K562 (cell line): Measurements from ENCODE around the gene TMEM243. TPM values are rescaled to one million over a fixed set of nuclear protein-coding genes. Genes with fewer than 3 reads are reported as not detected.
A peak's percentile ranks its signal among the peaks of the same experiment; 100 is the strongest.

ENCODE experiments used
- CAMTA2 ChIP-seq: fragments of 250-450 bp; sonication (Bioruptor Pico); conservative IDR thresholded peaks from 2 replicates; pipeline ENCODE4 v1.5.1; 2022
- HDAC6 ChIP-seq: IDR thresholded peaks from 2 replicates; pipeline ENCODE4 v1.6.1; 2012; ENCODE audit warnings: low read depth, mild to moderate bottlenecking, control low read depth, inconsistent platforms, low read length, moderate library complexity
- NR2C1 ChIP-seq, 2 experiments: fragments of 450-650 bp; IDR thresholded peaks; 2 replicates each; pipeline ENCODE4 v1.6.1; 2017; ENCODE audit warnings: mild to moderate bottlenecking in 2 of 2, antibody characterized with exemption in 1 of 2, inconsistent platforms in 1 of 2, missing compliant biosample characterization in 1 of 2, missing genetic modification characterization in 1 of 2
- PCBP1 ChIP-seq: fragments of 200-400 bp; formaldehyde crosslinking; IDR thresholded peaks from 2 replicates; pipeline ENCODE4 v1.6.1; 2018; ENCODE audit warnings: mild to moderate bottlenecking, low read depth, low read length; ENCODE audit not compliant: poor library complexity, severe bottlenecking
- PRMT5 ChIP-seq: sonication (generic); formaldehyde crosslinking; IDR thresholded peaks from 2 replicates; pipeline ENCODE4 v1.5.0; 2020; ENCODE audit warnings: missing genetic modification reagents
- SMC3 ChIP-seq: conservative IDR thresholded peaks from 2 replicates; pipeline ENCODE4 v1.6.1; 2011; ENCODE audit warnings: low read depth, low read length, improper control_type of control experiment; ENCODE audit not compliant: insufficient read depth
- polyA plus RNA-seq, 8 experiments: library from polyadenylated mRNA; depleted of rRNA in 4 of 8; stranded (reverse) in 5 of 8; unstranded in 3 of 8; fragments of >200 nt; fragmentation: Nextera tagmentation in 2 of 8; fragmentation: Illumina TruSeq in 1 of 8; extraction: Ambion mirVana in 2 of 8; extraction: Trizol in 1 of 8; gene quantifications; 2 replicates each; pipeline versions ENCODE4 v1.2.1 to v1.2.3, GENCODE V29; 2011 to 2014; ENCODE audit warnings: inconsistent platforms in 1 of 8, missing spikeins in 1 of 8
- total RNA-seq, 7 experiments: library from RNA; depleted of rRNA in 6 of 7; stranded (reverse); fragments of >200 nt in 6 of 7; fragmentation: Illumina TruSeq in 2 of 7; extraction: Trizol in 2 of 7; gene quantifications; 2 replicates each; pipeline versions ENCODE4 v1.2.1 to v1.2.3, GENCODE V29; 2011 to 2021; ENCODE audit warnings: low replicate concordance in 1 of 7
- TF ChIP-seq, protein P1 (sequence below), 3 experiments: fragments of 200-800 bp in 1 of 3; sonication (Bioruptor generic) in 1 of 3; sonication (generic) in 1 of 3; formaldehyde crosslinking in 1 of 3; IDR thresholded peaks; 2 replicates each; pipeline versions ENCODE4 v1.6.1 to v1.8.0; 2016 to 2022; ENCODE audit warnings: mild to moderate bottlenecking in 2 of 3, missing compliant biosample characterization in 2 of 3, missing genetic modification characterization in 2 of 3, missing genetic modification reagents in 1 of 3
- TF ChIP-seq, protein P2 (sequence below): fragments of 450-650 bp; IDR thresholded peaks from 2 replicates; pipeline ENCODE4 v1.6.1; 2014; ENCODE audit warnings: low read depth, mild to moderate bottlenecking, moderate library complexity, borderline replicate concordance
- TF ChIP-seq, protein P3 (sequence below): fragments of 250-450 bp; sonication (Bioruptor Pico); IDR thresholded peaks from 2 replicates; pipeline ENCODE4 v1.5.0; 2021; ENCODE audit warnings: mild to moderate bottlenecking, borderline replicate concordance
- TF ChIP-seq, protein P4 (sequence below): sonication (generic); formaldehyde crosslinking; IDR thresholded peaks from 2 replicates; pipeline ENCODE4 v1.8.1; 2023; ENCODE audit warnings: mild to moderate bottlenecking, missing genetic modification reagents
- TF ChIP-seq, protein P5 (sequence below): sonication (generic); formaldehyde crosslinking; IDR thresholded peaks from 2 replicates; pipeline ENCODE4 v1.8.0; 2023; ENCODE audit warnings: missing genetic modification reagents, mild to moderate bottlenecking, borderline replicate concordance

TMEM243 gene
- total and polyA plus RNA-seq, 9 of the 15 experiments (the other 6 are each of a cell fraction or from before 2014, with no cell fraction given) = 3.9 to 8.6 (median 6.1) TPM

DNA sequence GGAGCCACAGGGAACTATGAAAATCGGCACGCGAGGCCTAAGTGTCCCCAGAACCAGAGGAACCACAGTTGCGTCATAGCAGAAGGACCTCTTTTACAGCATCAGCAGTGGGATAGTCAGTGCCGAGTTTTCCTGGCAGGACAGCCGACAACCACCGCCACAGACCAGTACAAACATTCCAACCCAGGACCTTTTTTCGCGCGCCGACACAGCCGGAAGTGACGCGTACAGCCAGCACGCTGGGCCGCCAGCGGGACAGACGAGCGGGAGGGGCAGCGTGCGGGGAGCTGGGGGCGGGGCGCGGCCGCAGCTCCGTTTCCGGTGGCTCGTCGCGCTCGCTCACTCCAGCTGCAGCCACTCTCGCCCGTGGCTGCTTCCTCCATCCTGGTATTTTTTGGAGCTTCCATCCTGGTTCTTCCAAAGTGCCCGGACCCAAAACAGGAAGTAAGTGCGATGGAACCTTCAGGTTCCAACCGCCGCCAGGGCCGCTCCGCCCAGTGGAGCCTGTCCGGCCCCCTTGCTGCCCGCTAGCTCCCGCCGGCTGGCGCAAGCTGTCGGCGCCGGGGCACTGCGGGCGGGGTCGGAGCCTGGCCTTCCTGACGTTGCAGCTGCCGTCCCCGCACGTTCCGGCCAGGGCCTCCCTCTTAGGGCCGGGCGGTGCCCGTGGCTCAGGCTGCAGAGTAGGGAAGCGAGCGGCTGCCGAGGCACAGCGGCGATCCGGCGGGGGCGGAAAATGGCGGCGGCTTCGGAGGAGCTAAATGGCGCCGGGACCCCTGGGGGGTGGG is 67.2 kb downstream of the TMEM243 start, which contains the start of gene DMTF1 (continued):
- TF ChIP-seq, protein P1, sequence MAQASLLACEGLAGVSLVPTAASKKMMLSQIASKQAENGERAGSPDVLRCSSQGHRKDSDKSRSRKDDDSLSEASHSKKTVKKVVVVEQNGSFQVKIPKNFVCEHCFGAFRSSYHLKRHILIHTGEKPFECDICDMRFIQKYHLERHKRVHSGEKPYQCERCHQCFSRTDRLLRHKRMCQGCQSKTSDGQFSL (CRISPR knock-in tag; IDR thresholded peaks at IDR 0.05) = 0 out of 2 replicates have a peak, but pooled peaks have one; percentile 36
- TF ChIP-seq, protein P1 (tag; IDR thresholded peaks at IDR 0.05) = no peak; a peak in 1 of 4 replicates
- TF ChIP-seq SMC3 = 0 out of 2 replicates have a peak, but pooled peaks have one; percentile 1
- TF ChIP-seq NR2C1 (IDR thresholded peaks at IDR 0.05) = no peak
- TF ChIP-seq NR2C1 (tag; IDR thresholded peaks at IDR 0.05) = 0 out of 2 replicates have a peak, but pooled peaks have one; percentile 22
- TF ChIP-seq, protein P2, sequence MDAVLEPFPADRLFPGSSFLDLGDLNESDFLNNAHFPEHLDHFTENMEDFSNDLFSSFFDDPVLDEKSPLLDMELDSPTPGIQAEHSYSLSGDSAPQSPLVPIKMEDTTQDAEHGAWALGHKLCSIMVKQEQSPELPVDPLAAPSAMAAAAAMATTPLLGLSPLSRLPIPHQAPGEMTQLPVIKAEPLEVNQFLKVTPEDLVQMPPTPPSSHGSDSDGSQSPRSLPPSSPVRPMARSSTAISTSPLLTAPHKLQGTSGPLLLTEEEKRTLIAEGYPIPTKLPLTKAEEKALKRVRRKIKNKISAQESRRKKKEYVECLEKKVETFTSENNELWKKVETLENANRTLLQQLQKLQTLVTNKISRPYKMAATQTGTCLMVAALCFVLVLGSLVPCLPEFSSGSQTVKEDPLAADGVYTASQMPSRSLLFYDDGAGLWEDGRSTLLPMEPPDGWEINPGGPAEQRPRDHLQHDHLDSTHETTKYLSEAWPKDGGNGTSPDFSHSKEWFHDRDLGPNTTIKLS = peak; percentile 95
- no peak for TF ChIP-seq CAMTA2 (CRISPR knock-in tag)
- peak; percentile 82 for TF ChIP-seq PCBP1
- TF ChIP-seq, protein P3, sequence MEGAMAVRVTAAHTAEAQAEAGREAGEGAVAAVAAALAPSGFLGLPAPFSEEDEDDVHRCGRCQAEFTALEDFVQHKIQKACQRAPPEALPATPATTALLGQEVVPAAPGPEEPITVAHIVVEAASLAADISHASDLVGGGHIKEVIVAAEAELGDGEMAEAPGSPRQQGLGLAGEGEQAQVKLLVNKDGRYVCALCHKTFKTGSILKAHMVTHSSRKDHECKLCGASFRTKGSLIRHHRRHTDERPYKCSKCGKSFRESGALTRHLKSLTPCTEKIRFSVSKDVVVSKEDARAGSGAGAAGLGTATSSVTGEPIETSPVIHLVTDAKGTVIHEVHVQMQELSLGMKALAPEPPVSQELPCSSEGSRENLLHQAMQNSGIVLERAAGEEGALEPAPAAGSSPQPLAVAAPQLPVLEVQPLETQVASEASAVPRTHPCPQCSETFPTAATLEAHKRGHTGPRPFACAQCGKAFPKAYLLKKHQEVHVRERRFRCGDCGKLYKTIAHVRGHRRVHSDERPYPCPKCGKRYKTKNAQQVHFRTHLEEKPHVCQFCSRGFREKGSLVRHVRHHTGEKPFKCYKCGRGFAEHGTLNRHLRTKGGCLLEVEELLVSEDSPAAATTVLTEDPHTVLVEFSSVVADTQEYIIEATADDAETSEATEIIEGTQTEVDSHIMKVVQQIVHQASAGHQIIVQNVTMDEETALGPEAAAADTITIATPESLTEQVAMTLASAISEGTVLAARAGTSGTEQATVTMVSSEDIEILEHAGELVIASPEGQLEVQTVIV = no peak
- TF ChIP-seq, protein P4, sequence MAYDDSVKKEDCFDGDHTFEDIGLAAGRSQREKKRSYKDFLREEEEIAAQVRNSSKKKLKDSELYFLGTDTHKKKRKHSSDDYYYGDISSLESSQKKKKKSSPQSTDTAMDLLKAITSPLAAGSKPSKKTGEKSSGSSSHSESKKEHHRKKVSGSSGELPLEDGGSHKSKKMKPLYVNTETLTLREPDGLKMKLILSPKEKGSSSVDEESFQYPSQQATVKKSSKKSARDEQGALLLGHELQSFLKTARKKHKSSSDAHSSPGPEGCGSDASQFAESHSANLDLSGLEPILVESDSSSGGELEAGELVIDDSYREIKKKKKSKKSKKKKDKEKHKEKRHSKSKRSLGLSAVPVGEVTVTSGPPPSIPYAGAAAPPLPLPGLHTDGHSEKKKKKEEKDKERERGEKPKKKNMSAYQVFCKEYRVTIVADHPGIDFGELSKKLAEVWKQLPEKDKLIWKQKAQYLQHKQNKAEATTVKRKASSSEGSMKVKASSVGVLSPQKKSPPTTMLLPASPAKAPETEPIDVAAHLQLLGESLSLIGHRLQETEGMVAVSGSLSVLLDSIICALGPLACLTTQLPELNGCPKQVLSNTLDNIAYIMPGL (CRISPR knock-in tag) = peak; percentile 67; the same call in 1 of the 2 replicates
- TF ChIP-seq HDAC6 = no peak
- TF ChIP-seq, protein P5, sequence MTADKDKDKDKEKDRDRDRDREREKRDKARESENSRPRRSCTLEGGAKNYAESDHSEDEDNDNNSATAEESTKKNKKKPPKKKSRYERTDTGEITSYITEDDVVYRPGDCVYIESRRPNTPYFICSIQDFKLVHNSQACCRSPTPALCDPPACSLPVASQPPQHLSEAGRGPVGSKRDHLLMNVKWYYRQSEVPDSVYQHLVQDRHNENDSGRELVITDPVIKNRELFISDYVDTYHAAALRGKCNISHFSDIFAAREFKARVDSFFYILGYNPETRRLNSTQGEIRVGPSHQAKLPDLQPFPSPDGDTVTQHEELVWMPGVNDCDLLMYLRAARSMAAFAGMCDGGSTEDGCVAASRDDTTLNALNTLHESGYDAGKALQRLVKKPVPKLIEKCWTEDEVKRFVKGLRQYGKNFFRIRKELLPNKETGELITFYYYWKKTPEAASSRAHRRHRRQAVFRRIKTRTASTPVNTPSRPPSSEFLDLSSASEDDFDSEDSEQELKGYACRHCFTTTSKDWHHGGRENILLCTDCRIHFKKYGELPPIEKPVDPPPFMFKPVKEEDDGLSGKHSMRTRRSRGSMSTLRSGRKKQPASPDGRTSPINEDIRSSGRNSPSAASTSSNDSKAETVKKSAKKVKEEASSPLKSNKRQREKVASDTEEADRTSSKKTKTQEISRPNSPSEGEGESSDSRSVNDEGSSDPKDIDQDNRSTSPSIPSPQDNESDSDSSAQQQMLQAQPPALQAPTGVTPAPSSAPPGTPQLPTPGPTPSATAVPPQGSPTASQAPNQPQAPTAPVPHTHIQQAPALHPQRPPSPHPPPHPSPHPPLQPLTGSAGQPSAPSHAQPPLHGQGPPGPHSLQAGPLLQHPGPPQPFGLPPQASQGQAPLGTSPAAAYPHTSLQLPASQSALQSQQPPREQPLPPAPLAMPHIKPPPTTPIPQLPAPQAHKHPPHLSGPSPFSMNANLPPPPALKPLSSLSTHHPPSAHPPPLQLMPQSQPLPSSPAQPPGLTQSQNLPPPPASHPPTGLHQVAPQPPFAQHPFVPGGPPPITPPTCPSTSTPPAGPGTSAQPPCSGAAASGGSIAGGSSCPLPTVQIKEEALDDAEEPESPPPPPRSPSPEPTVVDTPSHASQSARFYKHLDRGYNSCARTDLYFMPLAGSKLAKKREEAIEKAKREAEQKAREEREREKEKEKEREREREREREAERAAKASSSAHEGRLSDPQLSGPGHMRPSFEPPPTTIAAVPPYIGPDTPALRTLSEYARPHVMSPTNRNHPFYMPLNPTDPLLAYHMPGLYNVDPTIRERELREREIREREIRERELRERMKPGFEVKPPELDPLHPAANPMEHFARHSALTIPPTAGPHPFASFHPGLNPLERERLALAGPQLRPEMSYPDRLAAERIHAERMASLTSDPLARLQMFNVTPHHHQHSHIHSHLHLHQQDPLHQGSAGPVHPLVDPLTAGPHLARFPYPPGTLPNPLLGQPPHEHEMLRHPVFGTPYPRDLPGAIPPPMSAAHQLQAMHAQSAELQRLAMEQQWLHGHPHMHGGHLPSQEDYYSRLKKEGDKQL (CRISPR knock-in tag) = no peak
- no peak for TF ChIP-seq PRMT5
